Measurements from ENCODE around the gene PLCG2. TPM values are rescaled to one million over a fixed set of nuclear protein-coding genes. Genes with fewer than 3 reads are reported as not detected.

Gene PLCG2
- total RNA-seq, 1 donor from 2014 or later: 12.4 TPM

DNA sequence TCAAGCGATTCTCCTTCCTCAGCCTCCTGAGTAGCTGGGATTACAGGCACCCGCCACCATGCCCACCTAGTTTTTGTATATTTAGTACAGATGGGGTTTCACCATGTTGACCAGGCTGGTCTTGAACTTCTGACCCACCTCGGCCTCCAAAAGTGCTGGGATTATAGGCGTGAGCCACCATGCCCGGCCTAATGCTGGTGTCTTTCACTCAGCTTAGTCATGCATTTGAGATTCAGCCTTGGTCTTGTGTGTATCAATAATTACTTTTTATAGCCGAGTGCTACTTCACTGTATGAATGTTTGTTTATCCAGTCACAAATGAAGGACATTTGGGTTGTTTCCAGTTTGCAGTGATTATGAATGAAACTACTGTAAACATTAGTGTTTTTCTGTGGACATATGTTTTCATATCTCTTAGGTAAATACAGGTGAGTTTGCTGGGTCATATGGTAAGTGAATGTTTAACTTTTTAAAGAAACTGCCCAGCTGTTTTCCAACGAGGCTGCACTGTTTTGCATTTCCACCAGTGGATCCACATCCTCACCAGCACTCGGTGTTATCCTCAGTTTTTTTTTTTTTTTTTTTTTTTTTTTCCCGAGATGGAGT, 11.0 kb upstream of the PLCG2 start:
- no peak for TF ChIP-seq CTCF (conservative IDR thresholded peaks at IDR 0.05)
- Mint-ChIP-seq H3K36me3 (no peaks in the 10 kb centered on the region), H3K4me3 (no peak overlapping the region), H3K4me1 (ENCODE audit: unreplicated experiment) (no peaks in the 10 kb centered on the region), H3K27ac (no peak overlapping the region), H3K9me3 (no peaks in the 10 kb centered on the region), H3K27me3 (peaks cover 7% of the 10 kb centered on the region)
- no peak for DNase-seq (ENCODE audit: extremely low spot score, unreplicated experiment)

DNA sequence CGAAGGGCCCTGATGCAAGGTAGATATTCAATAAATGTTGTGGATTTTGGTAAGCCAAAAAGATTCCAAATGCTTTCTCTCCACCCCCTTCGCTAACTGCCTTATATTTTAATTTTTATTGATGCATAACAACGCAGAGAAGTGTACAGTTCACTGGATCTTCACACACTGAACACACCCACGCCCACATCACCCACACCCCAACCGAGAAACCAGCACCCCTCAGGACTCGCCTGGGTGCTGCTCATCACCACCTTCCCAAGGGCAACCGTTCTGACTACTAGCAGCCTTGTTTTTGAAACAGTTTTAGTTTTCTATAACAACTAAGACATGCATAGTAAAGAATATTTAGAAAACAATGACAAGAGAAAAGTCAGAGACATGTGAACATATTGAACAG, 9.1 kb upstream of the PLCG2 start:
- no peak overlapping the region for H3K27ac Mint-ChIP-seq
- no peak overlapping the region for H3K4me3 Mint-ChIP-seq
- no peak for TF ChIP-seq CTCF (conservative IDR thresholded peaks at IDR 0.05)
- H3K4me1 Mint-ChIP-seq (ENCODE audit: unreplicated experiment): no peaks in the 10 kb centered on the region
- peaks cover 7% of the 10 kb centered on the region for H3K27me3 Mint-ChIP-seq
- H3K36me3 Mint-ChIP-seq: no peaks in the 10 kb centered on the region
- no peak for DNase-seq (ENCODE audit: extremely low spot score, unreplicated experiment)
- no peaks in the 10 kb centered on the region for H3K9me3 Mint-ChIP-seq

DNA sequence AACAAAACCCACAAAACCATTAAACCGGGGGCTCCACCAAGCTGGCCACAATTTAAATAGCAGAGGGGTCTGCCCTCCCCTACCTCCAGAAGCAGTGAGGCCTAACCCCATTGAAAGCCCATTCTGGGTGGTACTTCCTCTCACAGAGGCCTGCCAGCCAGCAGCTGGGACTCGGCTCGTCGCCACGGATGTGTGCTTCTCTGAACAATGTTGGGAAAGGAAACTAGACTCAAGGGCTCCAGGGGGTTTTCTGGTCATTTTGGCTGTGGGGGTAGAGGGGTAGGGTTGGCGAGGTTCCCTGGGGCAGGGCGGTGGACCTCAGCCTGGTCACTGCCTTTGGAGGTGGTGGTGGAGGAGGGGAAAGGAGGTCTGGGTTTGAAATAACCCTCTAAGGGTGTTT, 4.7 kb upstream of the PLCG2 start:
- H3K4me3 Mint-ChIP-seq: no peak overlapping the region
- no peak for TF ChIP-seq CTCF (conservative IDR thresholded peaks at IDR 0.05)
- H3K27me3 Mint-ChIP-seq: peaks cover 27% of the 10 kb centered on the region
- no peaks in the 10 kb centered on the region for H3K36me3 Mint-ChIP-seq
- no peaks in the 10 kb centered on the region for H3K9me3 Mint-ChIP-seq
- H3K4me1 Mint-ChIP-seq (ENCODE audit: unreplicated experiment): no peaks in the 10 kb centered on the region
- no peak for DNase-seq (ENCODE audit: extremely low spot score, unreplicated experiment)
- no peak overlapping the region for H3K27ac Mint-ChIP-seq

GRCh38 chr16:81775570-81775969, 3.5 kb upstream of the PLCG2 start:
- H3K36me3 Mint-ChIP-seq: no peaks in the 10 kb centered on the region
- no peak overlapping the region for H3K27ac Mint-ChIP-seq
- no peaks in the 10 kb centered on the region for H3K9me3 Mint-ChIP-seq
- no peak for DNase-seq (ENCODE audit: extremely low spot score, unreplicated experiment)
- H3K4me3 Mint-ChIP-seq: no peak overlapping the region
- peaks cover 38% of the 10 kb centered on the region for H3K27me3 Mint-ChIP-seq
- peaks cover 4% of the 10 kb centered on the region for H3K4me1 Mint-ChIP-seq (ENCODE audit: unreplicated experiment)
- no peak for TF ChIP-seq CTCF (conservative IDR thresholded peaks at IDR 0.05)

DNA sequence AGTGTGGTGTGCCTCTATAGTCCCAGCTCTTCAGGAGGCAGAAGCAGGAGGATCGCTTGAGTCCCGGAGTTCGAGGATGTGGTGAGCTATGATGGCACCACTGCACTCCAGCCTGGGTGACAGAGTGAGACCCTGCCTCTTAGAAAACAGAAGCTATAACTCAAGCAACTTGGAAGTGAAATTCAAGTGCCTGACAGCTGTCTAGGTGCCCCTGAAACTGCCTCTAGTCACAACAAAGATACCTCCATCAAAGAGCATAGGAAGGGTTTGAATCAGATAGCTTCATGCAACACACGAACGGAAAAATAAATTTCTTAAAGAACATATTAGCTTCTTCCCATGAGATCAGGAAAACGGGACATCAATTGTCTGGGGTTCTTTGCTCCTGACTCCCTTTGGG, 860 bp upstream of the PLCG2 start:
- Mint-ChIP-seq H3K9me3 (no peaks in the 10 kb centered on the region), H3K27ac (peak overlapping the region; percentile 53), H3K36me3 (no peaks in the 10 kb centered on the region), H3K4me3 (peak overlapping the region; percentile 88), H3K27me3 (peaks cover 57% of the 10 kb centered on the region), H3K4me1 (ENCODE audit: unreplicated experiment) (peaks cover 4% of the 10 kb centered on the region)
- no peak for DNase-seq (ENCODE audit: extremely low spot score, unreplicated experiment)
- no peak for TF ChIP-seq CTCF (conservative IDR thresholded peaks at IDR 0.05)
